NAMALWA (cell line): ENCODE results near the gene PTF1A.

Source experiments
- DNase-seq: peaks from one replicate; pipeline ENCODE4 v3.0.0-alpha.2; 2015; ENCODE audit warnings: low spot score

Gene PTF1A

GRCh38 chr10:23187155-23187554 lies 5.0 kb upstream of the PTF1A start:
- no peak for DNase-seq

- DNase-seq = no peak
Measured at GRCh38 chr10:23189024-23189423, 3.1 kb upstream of the PTF1A start.

- no peak for DNase-seq
Measured at GRCh38 chr10:23190872-23191763, 994 bp upstream of the PTF1A start.

- DNase-seq = no peak
Measured at GRCh38 chr10:23192712-23193434, 761 bp downstream of the PTF1A start.

GRCh38 chr10:23193435-23194074 lies 1.4 kb downstream of the PTF1A start:
- no peak for DNase-seq

- no peak for DNase-seq
Measured at GRCh38 chr10:23194471-23194965, 2.4 kb downstream of the PTF1A start.

GRCh38 chr10:23194966-23195845 lies 3.1 kb downstream of the PTF1A start:
- no peak for DNase-seq

GRCh38 chr10:23195846-23196600 lies 3.9 kb downstream of the PTF1A start:
- DNase-seq = no peak

GRCh38 chr10:23196915-23197314 lies 4.8 kb downstream of the PTF1A start:
- DNase-seq = no peak

- no peak for DNase-seq
Measured at GRCh38 chr10:23197416-23197861, 5.3 kb downstream of the PTF1A start.

- DNase-seq = no peak
Measured at GRCh38 chr10:23198610-23198939, 6.5 kb downstream of the PTF1A start.

GRCh38 chr10:23198940-23199767 lies 7.0 kb downstream of the PTF1A start:
- no peak for DNase-seq

GRCh38 chr10:23199768-23200511 lies 7.8 kb downstream of the PTF1A start:
- DNase-seq = no peak

- DNase-seq = no peak
Measured at GRCh38 chr10:23200586-23200985, 8.5 kb downstream of the PTF1A start.

- no peak for DNase-seq
Measured at GRCh38 chr10:23200997-23201652, 9.0 kb downstream of the PTF1A start.

- no peak for DNase-seq
Measured at GRCh38 chr10:23201837-23202236, 9.7 kb downstream of the PTF1A start.

- no peak for DNase-seq
Measured at GRCh38 chr10:23202779-23203178, 10.7 kb downstream of the PTF1A start.
